K562 (cell line): ENCODE data around the gene SPNS1. TPM values are rescaled to one million over a fixed set of nuclear protein-coding genes. Genes with fewer than 3 reads are reported as not detected.

ENCODE experiments used
- AFF1 ChIP-seq, 2 experiments: fragments of 450-650 bp; IDR thresholded peaks; 2 replicates each; pipeline ENCODE4 v1.6.1; 2018; ENCODE audit warnings: mild to moderate bottlenecking in 2 of 2, low read depth in 1 of 2; ENCODE audit not compliant: partially characterized antibody in 2 of 2
- ETV1 ChIP-seq: fragments of 450-650 bp; conservative IDR thresholded peaks from 2 replicates; pipeline ENCODE4 v1.6.1; 2016; ENCODE audit warnings: missing genetic modification characterization, control low read depth, low read depth, missing compliant biosample characterization
- HNRNPL ChIP-seq: fragments of 200-400 bp; formaldehyde crosslinking; IDR thresholded peaks from 2 replicates; pipeline ENCODE4 v1.6.1; 2017; ENCODE audit warnings: low read depth, mild to moderate bottlenecking, low read length
- MBD1 ChIP-seq: fragments of 250-450 bp; sonication (Bioruptor Pico); IDR thresholded peaks from 2 replicates; pipeline ENCODE4 v1.8.0; 2022; ENCODE audit warnings: inconsistent platforms
- MIER1 ChIP-seq: fragments of 450-650 bp; IDR thresholded peaks from 2 replicates; pipeline ENCODE4 v1.6.1; 2016; ENCODE audit warnings: antibody characterized with exemption, mild to moderate bottlenecking, low read depth
- POLR2AphosphoS5 ChIP-seq: IDR thresholded peaks from 2 replicates; pipeline ENCODE4 v1.6.1; 2011; ENCODE audit warnings: mild to moderate bottlenecking, low read depth, low read length, moderate library complexity; ENCODE audit not compliant: control insufficient read depth, insufficient read depth
- PTBP1 ChIP-seq: fragments of 200-400 bp; formaldehyde crosslinking; IDR thresholded peaks from 2 replicates; pipeline ENCODE4 v1.6.1; 2017; ENCODE audit warnings: low read depth, low read length
- STAT5B ChIP-seq: fragments of 250-450 bp; sonication (Bioruptor Pico); IDR thresholded peaks from 2 replicates; pipeline ENCODE4 v1.8.0; 2021; ENCODE audit warnings: mild to moderate bottlenecking, inconsistent platforms
- TAF1 ChIP-seq: IDR thresholded peaks from 2 replicates; pipeline ENCODE4 v1.6.1; 2011; ENCODE audit warnings: mild to moderate bottlenecking, low read length, moderate library complexity; ENCODE audit not compliant: insufficient read depth, control insufficient read depth, severe bottlenecking; ENCODE audit errors: extremely low read depth
- TCF7 ChIP-seq: sonication (generic); IDR thresholded peaks from 2 replicates; pipeline ENCODE4 v1.6.1; 2016; ENCODE audit warnings: antibody characterized with exemption, borderline replicate concordance
- ZKSCAN8 ChIP-seq: fragments of 200-800 bp; sonication (Bioruptor generic); IDR thresholded peaks from 2 replicates; pipeline ENCODE4 v1.6.1; 2016; ENCODE audit warnings: missing genetic modification characterization, missing compliant biosample characterization
- ZNF165 ChIP-seq: fragments of 250-450 bp; sonication (Bioruptor Pico); IDR thresholded peaks from 2 replicates; pipeline ENCODE4 v1.4.0; 2020; ENCODE audit warnings: borderline replicate concordance
- ZNF384 ChIP-seq: IDR thresholded peaks from 2 replicates; pipeline ENCODE4 v1.6.1; 2012; ENCODE audit warnings: low read depth, low read length, improper control_type of control experiment
- ZNF592 ChIP-seq: fragments of 450-650 bp; IDR thresholded peaks from 2 replicates; pipeline ENCODE4 v1.6.1; 2017; ENCODE audit warnings: antibody characterized with exemption, mild to moderate bottlenecking
- ZZZ3 ChIP-seq: fragments of 450-650 bp; IDR thresholded peaks from 2 replicates; pipeline ENCODE4 v1.6.1; 2016; ENCODE audit warnings: antibody characterized with exemption, mild to moderate bottlenecking, moderate library complexity
- polyA plus RNA-seq, 8 experiments: library from polyadenylated mRNA; depleted of rRNA in 4 of 8; stranded (reverse) in 5 of 8; unstranded in 3 of 8; fragments of >200 nt; fragmentation: Nextera tagmentation in 2 of 8; fragmentation: Illumina TruSeq in 1 of 8; extraction: Ambion mirVana in 2 of 8; extraction: Trizol in 1 of 8; gene quantifications; 2 replicates each; pipeline versions ENCODE4 v1.2.1 to v1.2.3, GENCODE V29; 2011 to 2014; ENCODE audit warnings: inconsistent platforms in 1 of 8, missing spikeins in 1 of 8
- total RNA-seq, 7 experiments: library from RNA; depleted of rRNA in 6 of 7; stranded (reverse); fragments of >200 nt in 6 of 7; fragmentation: Illumina TruSeq in 2 of 7; extraction: Trizol in 2 of 7; gene quantifications; 2 replicates each; pipeline versions ENCODE4 v1.2.1 to v1.2.3, GENCODE V29; 2011 to 2021; ENCODE audit warnings: low replicate concordance in 1 of 7

SPNS1 gene
- total and polyA plus RNA-seq, 9 of the 15 experiments (the other 6 are each of a cell fraction or from before 2014, with no cell fraction given): 0.58 to 64.9 (median 13.7) TPM

- TF ChIP-seq ZNF592 (peak; percentile 97), MBD1 (CRISPR knock-in tag) (no peak), STAT5B (CRISPR knock-in tag) (no peak), AFF1 (IDR thresholded peaks at IDR 0.05; ENCODE audit: low read depth in 1 of 2, partially characterized antibody in 2 of 2) (peak in 1 of 2 experiments; percentile 82), POLR2AphosphoS5 (peak; percentile 92), ZNF384 (peak; percentile 25; the same call in 1 of the 2 replicates), ZKSCAN8 (peak; percentile 68), ETV1 (tag) (peak; percentile 100), PTBP1 (no peak), ZNF165 (CRISPR knock-in tag) (peak; percentile 82; the same call in 1 of the 2 replicates), HNRNPL (no peak), TCF7 (peak; percentile 92), ZZZ3 (no peak), MIER1 (no peak; the same call in 1 of the 2 replicates), TAF1 (peak; percentile 51)
Measured at GRCh38 chr16:29009050-29009837, 34.7 kb downstream of the SPNS1 start (continued).
